Immature natural killer cell (primary cell): ENCODE results near the gene AUTS2. TPM values are rescaled to one million over a fixed set of nuclear protein-coding genes. Genes with fewer than 3 reads are reported as not detected.

ENCODE experiments used
- DNase-seq, 3 donors: peaks; one replicate each; pipeline ENCODE4 v3.0.0; 2022; ENCODE audit warnings: mixed read lengths in 1 of 3
- H3K27ac Mint-ChIP-seq, 6 donors: one replicate each; pipeline ENCODE4 v1.8.0; 2020; ENCODE audit warnings: mixed read lengths in 6 of 6, mild to moderate bottlenecking in 5 of 6, inconsistent platforms in 4 of 6, moderate library complexity in 3 of 6
- H3K27me3 Mint-ChIP-seq, 3 donors: one replicate each; pipeline ENCODE4 v1.8.0; 2020 to 2021; ENCODE audit warnings: low read depth in 3 of 3, mild to moderate bottlenecking in 3 of 3, mixed read lengths in 3 of 3, moderate library complexity in 3 of 3, inconsistent platforms in 1 of 3
- H3K36me3 Mint-ChIP-seq, 3 donors: one replicate each; pipeline ENCODE4 v1.8.0; 2020; ENCODE audit warnings: mixed read lengths in 3 of 3, inconsistent platforms in 2 of 3, mild to moderate bottlenecking in 2 of 3
- H3K4me1 Mint-ChIP-seq, 2 donors: one replicate each; pipeline ENCODE4 v1.8.0; 2020; ENCODE audit warnings: inconsistent platforms in 2 of 2, mild to moderate bottlenecking in 2 of 2, mixed read lengths in 2 of 2, moderate library complexity in 1 of 2
- H3K4me3 Mint-ChIP-seq, 5 donors: one replicate each; pipeline ENCODE4 v1.8.0; 2020; ENCODE audit warnings: mild to moderate bottlenecking in 5 of 5, mixed read lengths in 5 of 5, inconsistent platforms in 3 of 5, moderate library complexity in 3 of 5
- H3K9me3 Mint-ChIP-seq, 6 donors: one replicate each; pipeline ENCODE4 v1.8.0; 2020; ENCODE audit warnings: mild to moderate bottlenecking in 6 of 6, mixed read lengths in 6 of 6, inconsistent platforms in 4 of 6, moderate library complexity in 3 of 6
- polyA plus RNA-seq, 3 donors: library from polyadenylated mRNA; unstranded; fragments of 300-500 nt; fragmentation: Illumina TruSeq; gene quantifications; one replicate each; pipeline ENCODE4 v1.2.3, GENCODE V29; 2021

AUTS2 gene
- polyA plus RNA-seq, 3 donors from 2014 or later: 1.9 to 17.6 (median 8.0) TPM

DNA sequence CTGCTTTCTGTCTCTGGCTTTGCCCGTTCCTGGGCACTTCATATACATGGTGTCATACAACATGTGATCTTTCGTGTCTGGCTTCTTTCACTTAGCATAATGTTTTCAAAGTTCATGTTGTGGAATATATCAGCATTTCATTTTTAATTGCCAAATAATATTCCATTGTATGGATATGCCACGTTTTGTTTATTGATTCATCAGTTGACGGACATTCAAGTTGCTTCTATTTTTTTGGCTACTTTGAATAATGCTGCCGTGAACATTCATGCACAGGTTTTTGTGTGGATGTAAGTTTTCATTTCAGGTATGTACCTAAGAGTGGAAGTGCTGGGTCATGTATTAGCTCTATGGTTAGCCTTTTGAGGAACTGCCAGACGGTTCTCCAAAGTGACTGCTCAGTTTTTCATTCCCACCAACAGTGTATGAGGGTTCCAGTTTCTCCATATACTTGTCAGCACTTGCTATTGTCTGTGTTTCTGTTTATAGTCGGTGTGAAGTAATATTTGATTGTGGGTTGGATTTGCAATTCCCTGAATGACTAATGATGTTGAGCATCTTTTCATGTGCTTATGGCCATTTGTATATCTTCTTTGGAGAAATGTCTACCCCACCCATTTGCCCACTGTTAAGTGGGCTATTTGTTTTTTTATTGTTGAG, 1132.3 kb downstream of the AUTS2 start:
- Mint-ChIP-seq H3K27me3 (peaks cover 0 to 3% (median 0%) of the 10 kb centered on the region in 3 donors), H3K4me1 (peaks cover 84 to 85% of the 10 kb centered on the region in 2 donors), H3K9me3 (no peaks in the 10 kb centered on the region), H3K4me3 (peak overlapping the region in 1 of 5 donors; percentile 21), H3K36me3 (peaks cover 0 to 5% (median 3%) of the 10 kb centered on the region in 3 donors), H3K27ac (peak overlapping the region in 2 of 6 donors; percentile 0 to 36)
- no peak for DNase-seq

DNA sequence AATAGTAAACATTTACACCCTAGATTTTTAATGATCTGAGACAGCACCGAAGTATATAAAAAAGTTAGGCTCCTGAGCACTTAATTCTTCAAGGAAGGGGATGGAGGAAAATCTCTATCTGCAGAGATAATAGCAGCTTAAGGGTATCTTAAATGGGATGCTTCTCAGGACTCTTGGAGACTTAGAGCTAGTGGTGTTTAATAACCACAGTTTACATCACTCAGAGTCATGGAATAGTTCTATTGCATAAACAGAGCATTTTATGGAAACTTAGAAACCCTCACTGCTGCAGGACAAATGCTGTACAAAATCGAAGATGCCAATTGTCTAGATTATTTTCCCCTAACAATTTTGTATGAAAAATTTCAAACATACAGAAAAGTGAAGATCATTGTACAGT, 1134.8 kb downstream of the AUTS2 start:
- DNase-seq: no peak
- Mint-ChIP-seq H3K4me3 (peak overlapping the region in 2 of 5 donors; percentile 3 to 29), H3K4me1 (peaks cover 84 to 88% of the 10 kb centered on the region in 2 donors), H3K27me3 (peaks cover 0 to 3% (median 2%) of the 10 kb centered on the region in 3 donors), H3K36me3 (peaks cover 0 to 5% (median 3%) of the 10 kb centered on the region in 3 donors), H3K9me3 (no peaks in the 10 kb centered on the region), H3K27ac (peak overlapping the region in 3 of 6 donors; percentile 13 to 50 (median 14))

DNA sequence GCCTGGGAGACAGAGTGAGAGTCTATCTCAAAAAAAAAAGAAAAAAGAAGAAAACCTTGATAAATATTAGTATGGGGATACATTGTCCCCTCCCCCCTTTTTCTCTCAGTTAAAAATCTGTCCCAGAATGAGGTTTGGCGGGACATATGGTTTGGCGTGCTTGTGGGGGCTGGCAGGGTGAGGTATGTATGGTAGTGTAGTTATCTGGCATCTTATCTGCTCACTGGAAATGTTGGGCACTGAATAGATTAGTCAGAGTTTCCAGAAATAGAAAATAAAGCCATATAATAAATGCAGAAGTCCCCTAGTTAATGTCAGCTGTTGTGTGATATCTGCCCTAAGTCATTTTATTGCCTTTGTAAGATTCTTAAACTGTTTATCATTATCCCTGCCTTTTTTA, 1136.1 kb downstream of the AUTS2 start:
- peak overlapping the region in 2 of 6 donors; percentile 1 to 48 for H3K27ac Mint-ChIP-seq
- no peaks in the 10 kb centered on the region for H3K9me3 Mint-ChIP-seq
- DNase-seq: no peak
- peaks cover 0 to 5% (median 3%) of the 10 kb centered on the region in 3 donors for H3K36me3 Mint-ChIP-seq
- H3K4me1 Mint-ChIP-seq: peaks cover 88% of the 10 kb centered on the region in 2 donors
- H3K27me3 Mint-ChIP-seq: peaks cover 0 to 3% (median 2%) of the 10 kb centered on the region in 3 donors
- H3K4me3 Mint-ChIP-seq: peak overlapping the region in 2 of 5 donors; percentile 13 to 15

DNA sequence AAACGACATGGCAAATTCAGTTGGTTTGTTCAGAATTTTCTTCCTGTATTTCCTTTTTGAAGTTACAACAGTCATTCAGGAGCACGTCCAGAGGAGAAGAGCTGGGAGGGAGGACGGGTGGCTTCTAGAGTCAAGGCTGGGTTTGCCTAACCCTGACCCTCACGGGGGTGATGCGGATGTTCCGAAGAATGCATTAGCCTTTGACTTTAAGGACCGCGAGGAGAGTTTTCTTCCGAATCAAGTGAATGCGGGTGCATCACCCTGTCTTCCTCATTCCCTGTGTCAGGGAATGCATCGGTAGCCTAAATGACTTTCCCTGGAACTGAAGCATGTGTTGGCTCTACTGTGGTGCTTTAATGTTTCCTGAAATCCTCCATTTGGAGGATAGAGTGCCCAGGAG, 1137.0 kb downstream of the AUTS2 start:
- DNase-seq: no peak
- Mint-ChIP-seq H3K27me3 (peaks cover 0 to 2% (median 2%) of the 10 kb centered on the region in 3 donors), H3K4me1 (peaks cover 90 to 92% of the 10 kb centered on the region in 2 donors), H3K36me3 (peaks cover 0 to 5% (median 3%) of the 10 kb centered on the region in 3 donors), H3K27ac (peak overlapping the region in 3 of 6 donors; percentile 12 to 46 (median 29)), H3K4me3 (peak overlapping the region in 2 of 5 donors; percentile 0 to 14), H3K9me3 (no peaks in the 10 kb centered on the region)

DNA sequence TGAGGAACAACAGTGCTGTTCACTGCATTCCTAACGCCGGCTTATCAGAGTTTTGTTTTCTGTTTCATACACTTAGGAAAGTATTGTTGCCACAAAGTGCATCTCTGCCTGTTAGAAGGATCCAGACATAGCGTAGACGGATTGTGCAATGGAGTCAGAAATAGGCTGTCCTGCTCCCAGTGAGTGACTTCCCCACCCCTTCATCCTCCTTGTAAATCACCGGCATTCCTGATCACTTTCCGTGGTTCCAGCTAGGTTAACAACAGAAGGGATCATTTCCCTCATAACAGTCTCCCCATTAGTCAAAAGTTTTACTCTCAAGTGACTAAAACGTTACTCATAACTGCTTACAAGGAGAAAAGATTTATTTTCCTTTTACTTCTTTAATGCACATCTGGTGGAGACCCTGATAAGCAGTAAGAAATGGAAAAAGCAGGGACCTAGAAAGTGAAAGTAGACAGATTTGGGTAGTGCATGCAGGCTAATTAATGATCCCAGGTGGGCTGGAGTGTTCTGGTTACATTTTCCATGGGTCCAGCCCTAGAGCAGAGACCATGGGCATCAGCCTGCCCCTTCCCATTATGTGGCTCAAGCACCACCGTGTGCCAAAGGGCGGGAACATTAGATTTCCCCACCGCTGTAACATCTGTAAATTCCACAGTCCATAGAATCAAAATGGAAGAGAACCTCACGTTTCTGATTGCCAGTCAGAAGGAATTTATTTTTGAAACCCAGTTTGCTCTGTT, 1138.6 kb downstream of the AUTS2 start:
- Mint-ChIP-seq H3K9me3 (no peaks in the 10 kb centered on the region), H3K36me3 (peaks cover 0 to 5% (median 0%) of the 10 kb centered on the region in 3 donors), H3K4me3 (peak overlapping the region in 4 of 5 donors; percentile 19 to 62 (median 50)), H3K4me1 (peaks cover 90 to 94% of the 10 kb centered on the region in 2 donors), H3K27ac (peak overlapping the region in 4 of 6 donors; percentile 3 to 72 (median 26)), H3K27me3 (peaks cover 0 to 2% (median 2%) of the 10 kb centered on the region in 3 donors)
- DNase-seq: no peak

DNA sequence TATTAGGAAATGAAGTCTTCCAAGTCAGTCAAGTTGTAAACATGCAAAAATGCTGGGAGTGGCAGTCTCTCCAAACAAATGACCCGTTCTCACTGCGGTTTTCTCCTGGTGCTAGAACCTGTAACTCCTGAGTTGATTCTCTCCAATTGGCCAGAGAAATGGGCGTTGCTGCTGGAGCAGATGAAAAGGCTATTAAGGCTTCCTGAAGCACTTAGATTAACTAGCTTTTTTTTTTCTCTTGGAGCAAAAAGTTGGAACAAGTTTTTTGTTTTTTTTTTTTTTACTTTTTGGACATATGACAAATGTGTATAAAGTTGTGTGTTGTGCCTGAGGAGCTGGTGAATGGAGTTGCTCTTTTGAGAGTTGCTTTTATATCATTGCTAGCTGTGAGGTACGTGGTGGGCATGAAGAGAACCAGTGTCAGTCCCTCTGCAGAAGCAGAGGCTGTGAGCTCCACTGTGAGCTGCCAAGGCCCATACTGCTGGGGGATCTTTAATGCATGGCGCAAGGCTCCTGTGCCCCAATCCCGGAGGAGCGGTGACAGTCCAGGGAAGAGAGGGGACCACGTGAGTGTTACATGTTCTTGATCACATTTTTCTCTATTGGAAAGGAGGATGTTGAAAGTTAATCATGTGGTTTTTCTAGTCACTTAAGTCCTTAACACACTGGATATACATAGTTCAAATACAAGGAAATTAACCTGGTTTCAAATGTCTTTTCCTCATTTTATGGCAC, 1140.0 kb downstream of the AUTS2 start:
- Mint-ChIP-seq H3K27me3 (peaks cover 0 to 2% (median 2%) of the 10 kb centered on the region in 3 donors), H3K4me3 (peak overlapping the region in 1 of 5 donors; percentile 32), H3K36me3 (peaks cover 0 to 5% (median 0%) of the 10 kb centered on the region in 3 donors), H3K4me1 (peaks cover 90 to 94% of the 10 kb centered on the region in 2 donors), H3K9me3 (no peaks in the 10 kb centered on the region), H3K27ac (peak overlapping the region in 3 of 6 donors; percentile 1 to 57 (median 31))
- DNase-seq: no peak

DNA sequence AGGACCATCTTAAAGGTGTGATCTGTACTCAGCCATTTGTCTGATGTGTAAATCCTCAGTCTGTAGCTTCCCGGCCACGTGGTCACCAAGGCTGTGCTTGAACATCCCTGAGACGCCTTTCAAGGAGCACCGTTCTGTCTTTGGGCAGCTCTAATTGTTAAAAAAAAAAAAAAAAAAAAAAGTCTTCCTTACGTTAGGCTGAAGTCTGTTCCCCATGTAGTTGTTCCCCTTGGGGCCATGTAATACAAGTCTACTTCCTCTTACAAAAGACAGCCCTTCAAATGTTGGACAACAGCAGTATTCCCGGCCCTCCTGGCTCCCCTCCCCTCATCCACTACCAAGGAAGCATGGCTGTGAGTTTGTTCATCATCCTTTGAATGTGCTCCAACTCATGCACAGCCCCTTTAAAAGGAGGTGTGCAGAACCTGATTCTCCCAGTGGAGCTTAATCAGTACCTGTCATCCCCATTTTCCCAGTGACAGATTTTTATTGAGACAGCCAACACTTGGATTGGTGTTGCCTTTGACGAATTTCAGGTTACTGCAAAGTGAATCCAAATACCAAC, 1141.5 kb downstream of the AUTS2 start:
- H3K4me3 Mint-ChIP-seq: peak overlapping the region in 3 of 5 donors; percentile 10 to 51 (median 41)
- peaks cover 93 to 99% of the 10 kb centered on the region in 2 donors for H3K4me1 Mint-ChIP-seq

DNA sequence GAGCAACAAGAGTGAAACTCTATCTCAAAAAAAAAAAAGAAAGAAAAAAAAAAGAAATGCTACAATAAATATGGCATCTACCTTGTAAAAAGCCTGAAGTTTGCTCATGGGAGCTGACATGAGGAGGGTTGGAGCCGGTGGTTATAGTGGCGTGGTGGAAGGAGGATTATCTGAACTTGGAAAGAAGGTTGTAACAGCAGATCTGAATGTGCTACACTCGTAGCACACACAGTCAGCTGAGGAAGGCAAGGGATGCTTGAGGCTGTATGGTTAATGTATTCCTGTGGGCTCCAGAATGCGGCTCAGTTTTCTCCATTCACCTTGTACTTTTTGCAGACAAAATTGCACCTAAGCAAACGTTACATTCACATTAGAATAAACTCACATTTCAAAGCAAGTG, 1143.4 kb downstream of the AUTS2 start:
- H3K4me1 Mint-ChIP-seq: peaks cover 89 to 98% of the 10 kb centered on the region in 2 donors
- no peaks in the 10 kb centered on the region for H3K36me3 Mint-ChIP-seq
- peaks cover 2% of the 10 kb centered on the region in 3 donors for H3K27me3 Mint-ChIP-seq
- H3K27ac Mint-ChIP-seq: peak overlapping the region in 2 of 6 donors; percentile 13 to 31
- H3K9me3 Mint-ChIP-seq: no peaks in the 10 kb centered on the region
- no peak for DNase-seq
- H3K4me3 Mint-ChIP-seq: no peak overlapping the region

More for the DNA sequence above, 1141.5 kb downstream of the AUTS2 start:
- DNase-seq: no peak
- Mint-ChIP-seq H3K9me3 (no peaks in the 10 kb centered on the region), H3K36me3 (peaks cover 0 to under 1% (median 0%) of the 10 kb centered on the region in 3 donors), H3K27me3 (peaks cover 0 to 2% (median 2%) of the 10 kb centered on the region in 3 donors), H3K27ac (peak overlapping the region in 3 of 6 donors; percentile 10 to 70 (median 57))

DNA sequence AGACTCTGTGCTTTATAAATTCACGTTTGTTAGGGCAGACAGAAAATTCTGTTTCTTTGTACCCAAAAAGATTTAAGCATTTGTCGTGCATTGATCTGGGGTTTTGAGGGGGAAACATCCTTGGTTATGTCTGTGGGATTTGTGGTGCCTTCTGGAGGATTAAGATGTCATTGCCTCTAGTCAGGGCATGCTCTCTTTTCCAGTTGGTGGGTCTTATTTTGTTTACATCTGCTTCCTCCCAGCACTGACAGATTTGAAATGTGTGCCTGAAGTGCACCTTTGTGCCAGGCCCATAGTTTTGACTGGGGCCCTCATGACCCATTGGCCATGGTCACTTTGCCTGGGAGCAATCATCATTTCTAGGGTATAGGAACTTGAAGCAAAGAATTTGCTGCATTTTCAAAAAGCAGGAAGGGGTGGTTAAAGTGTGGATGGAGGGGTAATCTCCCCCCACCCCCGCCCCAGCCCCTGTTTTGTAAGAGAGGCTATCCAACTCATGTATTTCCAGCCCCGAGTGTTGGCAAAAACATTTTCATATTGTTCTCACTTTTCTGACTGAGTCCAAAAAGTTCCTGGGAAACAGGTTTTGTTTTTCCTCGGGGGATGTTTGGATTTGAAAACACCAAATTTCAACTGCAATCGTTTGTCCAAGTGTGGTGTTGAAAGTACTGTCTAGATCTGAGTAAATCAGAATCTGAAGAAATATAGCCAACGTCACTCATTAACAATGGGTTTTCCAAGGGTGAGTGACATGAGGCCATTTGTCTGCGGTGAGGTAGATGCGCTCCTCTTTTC, 1145.5 kb downstream of the AUTS2 start:
- Mint-ChIP-seq H3K27me3 (peaks cover 0 to 2% (median 2%) of the 10 kb centered on the region in 3 donors), H3K36me3 (no peaks in the 10 kb centered on the region), H3K27ac (peak overlapping the region in 5 of 6 donors; percentile 18 to 87 (median 49)), H3K4me3 (peak overlapping the region in 1 of 5 donors; percentile 58), H3K4me1 (peaks cover 84 to 92% of the 10 kb centered on the region in 2 donors), H3K9me3 (no peaks in the 10 kb centered on the region)
- DNase-seq: no peak

DNA sequence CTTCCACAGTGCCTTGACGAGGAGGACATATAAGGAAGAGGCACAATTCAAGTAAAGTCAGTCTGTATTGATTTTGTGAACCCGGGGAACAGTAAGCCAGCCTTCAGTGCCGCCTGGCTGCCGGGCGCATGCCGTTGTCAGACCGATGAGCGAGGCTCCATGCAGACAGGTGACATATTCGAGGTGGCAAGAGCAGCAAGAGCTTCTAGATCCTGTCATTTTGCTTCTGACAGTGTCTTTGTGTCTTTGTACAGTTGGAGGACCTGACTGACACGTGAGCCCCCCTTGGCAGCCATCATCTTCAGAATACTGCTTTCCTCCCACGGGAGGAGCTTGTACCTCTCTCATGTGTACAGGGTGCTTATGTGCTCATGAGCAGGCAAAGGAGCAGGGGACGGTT, 1146.2 kb downstream of the AUTS2 start:
- peaks cover 0 to 2% (median 2%) of the 10 kb centered on the region in 3 donors for H3K27me3 Mint-ChIP-seq
- H3K27ac Mint-ChIP-seq: peak overlapping the region in 5 of 6 donors; percentile 32 to 72 (median 64)

DNA sequence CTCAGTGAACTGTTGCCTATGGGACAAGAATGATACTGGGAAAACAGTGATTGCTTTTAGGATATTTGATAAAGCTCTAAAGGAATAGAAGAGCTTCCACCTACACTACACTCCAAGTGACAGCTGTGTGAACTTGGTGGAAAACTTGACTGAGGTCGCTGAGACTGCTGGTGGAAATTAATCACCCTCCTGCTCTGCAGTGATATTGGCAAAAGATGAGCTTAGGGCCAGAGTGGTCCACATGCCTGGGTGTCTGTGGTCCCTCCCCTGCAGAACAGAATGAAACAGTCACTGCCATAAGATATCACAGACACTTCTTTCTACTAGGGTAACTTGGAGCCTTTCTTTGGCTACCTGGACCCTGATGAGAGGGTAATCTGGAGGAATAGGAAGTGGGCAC, 1151.6 kb downstream of the AUTS2 start:
- Mint-ChIP-seq H3K27ac (peak overlapping the region in 1 of 6 donors; percentile 33), H3K36me3 (no peaks in the 10 kb centered on the region), H3K9me3 (no peaks in the 10 kb centered on the region), H3K4me3 (peak overlapping the region in 2 of 5 donors; percentile 31 to 36), H3K27me3 (peaks cover 0 to 6% (median 3%) of the 10 kb centered on the region in 3 donors), H3K4me1 (peaks cover 80 to 86% of the 10 kb centered on the region in 2 donors)
- no peak for DNase-seq

More for the DNA sequence above, 1146.2 kb downstream of the AUTS2 start:
- peaks cover 84 to 92% of the 10 kb centered on the region in 2 donors for H3K4me1 Mint-ChIP-seq
- no peak for DNase-seq
- H3K36me3 Mint-ChIP-seq: no peaks in the 10 kb centered on the region
- no peak overlapping the region for H3K4me3 Mint-ChIP-seq
- no peaks in the 10 kb centered on the region for H3K9me3 Mint-ChIP-seq

DNA sequence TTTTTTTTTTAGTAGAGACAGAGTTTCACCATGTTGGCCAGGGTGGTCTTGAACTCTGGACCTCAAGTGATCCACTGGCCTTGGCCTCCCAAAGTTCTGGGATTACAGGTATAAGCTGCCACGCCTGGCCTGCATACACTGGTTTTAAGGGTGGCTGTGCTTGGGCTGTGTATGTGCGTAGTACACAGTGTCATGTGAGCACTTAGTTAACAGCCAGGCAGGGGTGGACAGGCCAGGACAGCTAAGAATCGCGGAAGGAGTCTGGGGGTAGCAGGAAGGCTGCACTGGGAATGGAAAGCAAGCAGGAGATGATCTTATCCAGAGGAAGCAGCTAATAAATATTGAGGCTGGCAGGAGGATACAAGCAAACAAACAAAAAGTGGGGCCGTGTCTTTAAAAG, 1153.6 kb downstream of the AUTS2 start:
- H3K27me3 Mint-ChIP-seq: peaks cover 0 to 3% (median 3%) of the 10 kb centered on the region in 3 donors
- no peaks in the 10 kb centered on the region for H3K36me3 Mint-ChIP-seq
- H3K27ac Mint-ChIP-seq: peak overlapping the region in 4 of 6 donors; percentile 1 to 63 (median 21)
- peak overlapping the region in 2 of 5 donors; percentile 2 to 11 for H3K4me3 Mint-ChIP-seq
- no peak for DNase-seq
- H3K4me1 Mint-ChIP-seq: peaks cover 76 to 79% of the 10 kb centered on the region in 2 donors
- no peaks in the 10 kb centered on the region for H3K9me3 Mint-ChIP-seq
